DMS79 treated with DMSO at 0.1 percent for 48 hours (cell line): ENCODE data around the gene EDDM3A.
"Not testable (repeated sequence)": the region's sequence is repeated elsewhere in the genome, so short reads cannot be mapped to it uniquely, and the experiment has no call there.

Source experiments
- DNase-seq: peaks from one replicate; lab custom pipeline; 2025; lab: John Stamatoyannopoulos, UW

EDDM3A gene

GRCh38 chr14:20733684-20734429 lies 11.8 kb upstream of the EDDM3A start:
- DNase-seq, result no peak

GRCh38 chr14:20734430-20734806 lies 11.3 kb upstream of the EDDM3A start:
- DNase-seq, result no peak

GRCh38 chr14:20738292-20738691 lies 7.4 kb upstream of the EDDM3A start:
- not testable (repeated sequence) for DNase-seq

GRCh38 chr14:20742132-20742531 lies 3.6 kb upstream of the EDDM3A start:
- DNase-seq, result no peak

- DNase-seq, result no peak
Measured at GRCh38 chr14:20743556-20743955, 2.1 kb upstream of the EDDM3A start.

- no peak for DNase-seq
Measured at GRCh38 chr14:20746566-20746965, 879 bp downstream of the EDDM3A start.

- no peak for DNase-seq
Measured at GRCh38 chr14:20748439-20748838, 2.8 kb downstream of the EDDM3A start.

GRCh38 chr14:20750194-20750593 lies 4.5 kb downstream of the EDDM3A start:
- no peak for DNase-seq

- no peak for DNase-seq
Measured at GRCh38 chr14:20751963-20752562, 6.4 kb downstream of the EDDM3A start.

- no peak for DNase-seq
Measured at GRCh38 chr14:20754308-20754707, 8.6 kb downstream of the EDDM3A start.

- DNase-seq, result no peak
Measured at GRCh38 chr14:20755037-20755436, 9.3 kb downstream of the EDDM3A start.

- no peak for DNase-seq
Measured at GRCh38 chr14:20757965-20758364, 12.3 kb downstream of the EDDM3A start.

- not testable (repeated sequence) for DNase-seq
Measured at GRCh38 chr14:20759465-20759864, 13.8 kb downstream of the EDDM3A start.

GRCh38 chr14:20760950-20761349 lies 15.3 kb downstream of the EDDM3A start:
- DNase-seq, result no peak

- DNase-seq, result no peak
Measured at GRCh38 chr14:20768593-20768892, 22.9 kb downstream of the EDDM3A start.

GRCh38 chr14:20769421-20769820 lies 23.7 kb downstream of the EDDM3A start:
- DNase-seq, result no peak

GRCh38 chr14:20772650-20773049 lies 27.0 kb downstream of the EDDM3A start:
- no peak for DNase-seq

- DNase-seq, result no peak
Measured at GRCh38 chr14:20774258-20774824, 28.7 kb downstream of the EDDM3A start.

- DNase-seq, result no peak
Measured at GRCh38 chr14:20775043-20775442, 29.4 kb downstream of the EDDM3A start.

- no peak for DNase-seq
Measured at GRCh38 chr14:20775901-20776300, 30.2 kb downstream of the EDDM3A start.

- DNase-seq, result no peak
Measured at GRCh38 chr14:20781803-20782202, 36.1 kb downstream of the EDDM3A start.

- no peak for DNase-seq
Measured at GRCh38 chr14:20782280-20782890, 36.7 kb downstream of the EDDM3A start.

- DNase-seq, result no peak
Measured at GRCh38 chr14:20787025-20787424, 41.3 kb downstream of the EDDM3A start.
